ENCODE results near the gene ACCSL. TPM values are rescaled to one million over a fixed set of nuclear protein-coding genes. Genes with fewer than 3 reads are reported as not detected.

ACCSL gene
- polyA plus RNA-seq, 1 donor, result not detected

GRCh38 chr11:44018829-44019228 lies 29.0 kb upstream of the ACCSL start:
- DNase-seq, result no peak

DNA sequence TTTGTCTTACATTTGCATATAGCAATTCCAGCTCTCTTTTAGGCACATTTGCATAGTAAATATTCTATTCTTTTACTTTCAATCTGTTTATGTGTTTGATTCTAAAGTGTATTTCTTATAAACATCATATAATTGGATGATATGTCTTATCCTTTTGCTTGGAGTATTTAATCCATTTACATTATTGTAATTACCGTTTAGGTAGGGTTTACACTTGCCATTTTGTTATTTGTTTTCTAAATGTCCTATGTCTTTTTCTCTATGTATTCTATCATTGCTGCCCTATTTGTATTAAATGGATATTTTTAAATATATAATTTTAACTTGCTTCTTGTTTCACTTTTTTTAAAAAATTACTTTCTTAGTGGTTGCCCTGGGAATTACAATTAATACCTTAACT lies 22.8 kb upstream of the ACCSL start:
- DNase-seq, result no peak

DNA sequence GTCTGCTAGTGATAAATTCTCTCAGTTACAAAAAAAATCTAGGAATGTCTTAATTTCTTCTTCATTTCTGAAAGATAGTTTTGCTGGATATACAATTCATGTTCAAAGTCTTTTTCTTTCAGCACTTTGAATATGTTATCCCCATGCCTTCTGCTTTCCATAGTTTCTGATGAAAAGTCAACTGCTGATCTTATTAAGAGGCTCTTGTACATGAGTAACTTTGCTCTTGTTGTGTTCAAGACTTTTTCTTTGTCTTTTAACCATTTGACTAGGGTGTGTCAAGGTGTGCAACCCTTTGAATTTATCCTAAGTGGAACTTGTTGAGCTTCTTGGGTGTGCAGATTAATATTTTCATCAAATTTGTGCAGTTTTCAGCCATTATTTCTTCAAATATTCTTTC lies 22.1 kb upstream of the ACCSL start:
- no peak for DNase-seq

- DNase-seq, result no peak
These were observed 19.4 kb upstream of the ACCSL start for GRCh38 chr11:44028401-44028800.

DNA sequence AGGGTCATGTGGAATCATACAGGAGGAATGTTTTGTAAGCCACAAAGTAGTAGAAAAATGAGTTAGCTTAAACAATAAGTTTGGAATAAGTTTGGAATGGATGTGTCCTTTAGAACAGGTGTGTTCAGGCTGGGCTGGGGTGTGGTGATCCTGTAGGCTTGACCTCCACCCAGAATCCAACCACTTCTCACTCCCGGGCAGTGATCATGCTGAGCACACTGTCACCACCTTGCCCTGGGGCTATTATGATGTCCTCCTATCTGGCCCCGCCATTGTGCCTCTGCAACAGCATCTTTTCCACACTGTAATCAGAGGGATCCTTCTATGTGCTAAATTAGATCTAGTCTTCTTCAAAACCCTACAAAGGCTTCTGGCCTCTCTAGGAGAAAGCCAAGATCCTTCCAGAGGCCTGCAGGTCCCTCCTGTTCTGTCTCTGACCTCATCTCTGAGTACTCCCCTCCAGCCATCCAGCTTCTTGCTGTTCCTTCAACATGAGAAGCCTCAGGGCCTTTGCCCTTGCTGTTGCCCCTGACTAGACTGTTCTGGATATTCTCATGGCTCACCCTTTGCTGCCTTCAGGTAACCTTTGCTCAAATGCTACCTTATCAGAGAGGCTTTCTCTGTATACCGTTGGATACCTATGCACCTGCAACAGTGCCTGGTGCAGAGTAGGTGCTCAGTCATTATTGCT lies 18.8 kb upstream of the ACCSL start:
- no peak for DNase-seq

GRCh38 chr11:44029507-44029845 lies 18.3 kb upstream of the ACCSL start:
- no peak for DNase-seq

- DNase-seq, result peak; percentile 40
These were observed 17.5 kb upstream of the ACCSL start for GRCh38 chr11:44029977-44030911.

GRCh38 chr11:44030996-44031395 lies 16.8 kb upstream of the ACCSL start:
- DNase-seq, result no peak

DNA sequence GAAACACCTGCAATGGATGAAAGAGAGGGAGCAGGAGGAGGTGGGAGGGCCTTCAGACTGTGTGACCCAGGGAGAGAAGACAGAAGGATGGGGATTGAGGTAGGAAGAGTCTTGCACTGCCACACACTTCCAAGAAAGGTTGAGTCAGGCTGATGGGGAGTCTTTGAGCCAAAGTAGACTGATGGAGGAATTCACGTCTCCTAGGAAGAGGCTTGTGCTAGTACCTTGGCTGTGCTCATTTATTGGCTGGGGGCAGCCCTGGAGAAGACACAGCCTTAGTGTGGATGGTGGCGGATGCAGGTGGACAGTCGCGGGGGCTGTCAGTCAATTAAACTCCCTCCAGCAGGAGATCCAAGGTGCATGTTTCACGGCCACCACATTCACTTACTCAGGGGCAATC lies 16.2 kb upstream of the ACCSL start:
- no peak for DNase-seq

DNA sequence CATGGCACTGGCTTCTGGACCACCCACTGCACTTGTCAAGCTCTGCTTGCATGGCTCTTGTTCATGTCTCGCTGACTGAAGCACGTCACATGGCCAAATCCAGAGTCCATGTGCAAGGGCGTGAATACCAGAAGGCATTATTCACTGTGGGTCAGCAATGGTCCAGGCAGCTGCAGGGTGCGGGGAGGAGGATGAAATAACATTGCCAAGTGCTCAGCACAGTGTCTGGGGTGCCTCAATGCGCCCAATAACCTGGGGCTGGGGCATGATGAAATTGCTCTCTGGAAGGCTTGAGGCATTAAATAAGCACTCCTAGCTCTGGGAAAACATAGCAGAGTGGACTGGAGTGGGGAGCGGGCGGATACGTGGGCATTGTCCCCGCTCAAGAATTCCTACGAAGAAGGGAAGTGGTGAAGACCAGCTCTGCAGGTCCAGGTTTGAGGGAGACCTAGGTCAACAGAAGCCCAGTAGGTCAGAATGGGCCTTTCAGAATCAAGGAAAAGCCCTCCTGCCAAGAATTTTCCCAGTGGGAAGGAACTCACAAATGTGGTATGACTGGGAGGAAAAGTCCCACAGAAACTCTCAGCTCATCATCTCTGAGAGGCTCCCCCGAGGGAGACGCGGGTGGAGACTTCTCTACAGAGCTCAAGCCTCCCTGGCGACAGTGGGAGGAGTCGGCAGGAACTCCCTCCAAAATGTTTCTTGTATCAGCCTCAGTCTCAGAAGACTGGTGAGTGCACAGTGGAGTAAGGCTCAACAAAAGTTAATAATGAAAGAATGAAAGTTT lies 15.3 kb upstream of the ACCSL start:
- DNase-seq, result no peak

GRCh38 chr11:44033411-44033850 lies 14.3 kb upstream of the ACCSL start:
- DNase-seq, result no peak

GRCh38 chr11:44033856-44034255 lies 13.9 kb upstream of the ACCSL start:
- DNase-seq, result no peak

DNA sequence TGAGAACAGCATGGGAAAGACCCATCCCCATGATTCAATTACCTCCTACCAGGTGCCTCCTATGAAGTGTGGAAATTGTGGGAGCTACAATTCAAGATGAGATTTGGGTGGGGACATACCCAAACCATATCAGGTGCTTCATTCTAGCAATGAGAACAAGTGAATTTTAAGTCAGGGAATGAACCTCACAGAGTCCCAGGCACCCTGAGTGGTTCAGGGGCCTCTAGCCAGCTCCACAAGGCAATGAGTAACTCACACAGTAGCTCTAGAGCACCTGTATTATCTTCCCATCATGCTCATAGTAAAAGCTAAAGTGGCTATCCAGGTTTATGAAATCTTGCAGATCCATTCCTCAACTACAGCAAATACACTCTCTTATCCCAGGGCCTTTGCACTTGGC lies 13.1 kb upstream of the ACCSL start:
- DNase-seq, result no peak

- DNase-seq, result peak; percentile 82
These were observed 10.7 kb upstream of the ACCSL start for GRCh38 chr11:44036811-44037657.

- DNase-seq, result no peak
These were observed 10.2 kb upstream of the ACCSL start for GRCh38 chr11:44037658-44037998.

- no peak for DNase-seq
These were observed 4.6 kb upstream of the ACCSL start for GRCh38 chr11:44043157-44043556.

- DNase-seq, result no peak
These were observed 1.6 kb upstream of the ACCSL start for GRCh38 chr11:44046182-44046581.

- no peak for DNase-seq
These were observed 483 bp upstream of the ACCSL start for GRCh38 chr11:44047298-44047697.

- no peak for DNase-seq
These were observed 2.1 kb downstream of the ACCSL start for GRCh38 chr11:44049832-44050231.

DNA sequence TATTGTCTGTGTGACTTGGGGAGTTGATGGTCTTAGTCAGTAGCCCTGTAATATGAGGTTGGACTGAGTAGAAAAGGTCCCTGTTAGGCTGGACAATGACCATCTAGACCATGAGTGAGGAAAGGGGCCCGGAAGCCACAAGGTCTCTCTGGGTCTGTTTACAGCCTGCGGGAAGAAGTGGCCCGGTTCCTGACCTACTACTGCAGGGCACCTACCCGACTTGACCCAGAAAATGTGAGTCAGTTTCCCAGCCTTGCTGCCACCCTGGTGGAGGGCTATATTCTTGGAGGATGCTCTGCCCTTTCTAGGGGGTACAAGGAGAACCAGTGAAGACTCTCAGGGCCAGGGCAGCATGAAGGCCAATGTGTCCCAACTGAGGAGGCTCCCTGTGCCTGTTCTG lies 3.4 kb downstream of the ACCSL start:
- DNase-seq, result no peak

DNA sequence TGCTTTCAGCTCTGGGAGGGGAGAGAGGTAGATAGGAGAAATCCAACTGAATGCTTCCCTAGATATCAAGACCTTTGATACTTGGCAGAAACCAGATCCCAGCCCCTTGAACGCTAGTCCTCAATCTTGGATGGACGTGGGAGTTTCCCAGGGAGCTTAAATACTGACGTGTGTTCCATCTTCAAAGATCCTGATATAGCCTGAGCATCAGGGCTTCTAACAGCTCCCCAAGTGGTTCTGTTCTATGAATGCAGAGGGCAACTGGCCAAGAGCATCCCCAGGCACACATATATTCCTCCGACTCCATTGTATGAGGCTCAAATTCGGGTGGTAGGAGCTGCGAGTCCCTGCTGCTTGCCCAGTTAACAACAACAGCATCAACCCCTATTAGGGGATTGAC lies 9.6 kb downstream of the ACCSL start:
- DNase-seq, result no peak

GRCh38 chr11:44058275-44058674 lies 10.5 kb downstream of the ACCSL start:
- no peak for DNase-seq
